BLaER1 treated with 17β-estradiol and CSF1 and Interleukin-3, amounts not matched to agents 10 nM and 100 nM (cell line): ENCODE data around the gene GTPBP4.

Source experiments
- H3K27ac ChIP-seq, 11 experiments: shearing (Covaris generic); formaldehyde crosslinking; 2 replicates each; pipeline ENCODE4 v1.8.1; 2022
- H3K27me3 ChIP-seq, 11 experiments: shearing (Covaris generic); formaldehyde crosslinking; 2 replicates each; pipeline ENCODE4 v1.8.1; 2022
- H3K36me3 ChIP-seq, 11 experiments: shearing (Covaris generic); formaldehyde crosslinking; 2 replicates each; pipeline ENCODE4 v1.8.1; 2022
- H3K4me1 ChIP-seq, 10 experiments: shearing (Covaris generic); formaldehyde crosslinking; 2 replicates each; pipeline ENCODE4 v1.8.1; 2022
- H3K4me2 ChIP-seq, 11 experiments: shearing (Covaris generic); formaldehyde crosslinking; 2 replicates each; pipeline ENCODE4 v1.8.1; 2022
- H3K4me3 ChIP-seq, 10 experiments: shearing (Covaris generic); formaldehyde crosslinking; 2 replicates each; pipeline ENCODE4 v1.8.1; 2022
- H3K9ac ChIP-seq, 11 experiments: shearing (Covaris generic); formaldehyde crosslinking; 2 replicates each; pipeline ENCODE4 v1.8.1; 2022
- H3K9me3 ChIP-seq, 11 experiments: shearing (Covaris generic); formaldehyde crosslinking; replicated peaks in 1 of 11; 2 replicates each; pipeline ENCODE4 v1.8.1; 2022
- H4K20me1 ChIP-seq, 11 experiments: shearing (Covaris generic); formaldehyde crosslinking; 2 replicates each; pipeline ENCODE4 v1.8.1; 2022
- Cebpa-rat ChIP-seq, 11 experiments: shearing (Covaris generic); IDR thresholded peaks; 2 replicates each; pipeline ENCODE4 v1.8.1; 2022

The GTPBP4 gene

GRCh38 chr10:964321-964987 is 23.8 kb upstream of the GTPBP4 start:
- Histone ChIP-seq H4K20me1 (no peaks in the 10 kb centered on the region), H3K27me3 (no peaks in the 10 kb centered on the region), H3K27ac (no peak overlapping the region), H3K9ac (no peak overlapping the region), H3K9me3 (no peaks in the 10 kb centered on the region), H3K4me2 (no peak overlapping the region), H3K4me1 (peaks cover 0 to 10% (median under 1%) of the 10 kb centered on the region in 10 experiments; a peak in 7 of 20 replicates), H3K36me3 (no peaks in the 10 kb centered on the region), H3K4me3 (no peak overlapping the region)
- TF ChIP-seq Cebpa-rat (IDR thresholded peaks at IDR 0.05), result no peak

- H3K4me2 ChIP-seq, result no peak overlapping the region
- no peak for TF ChIP-seq Cebpa-rat (IDR thresholded peaks at IDR 0.05)
- H3K27me3 ChIP-seq, result no peaks in the 10 kb centered on the region
- H3K36me3 ChIP-seq, result no peaks in the 10 kb centered on the region
- H3K4me3 ChIP-seq, result no peak overlapping the region
- no peak overlapping the region for H3K9ac ChIP-seq
- H3K4me1 ChIP-seq, result peaks cover 0 to 15% (median 5%) of the 10 kb centered on the region in 10 experiments; a peak in 11 of 20 replicates
- no peaks in the 10 kb centered on the region for H4K20me1 ChIP-seq
- H3K27ac ChIP-seq, result no peak overlapping the region
- H3K9me3 ChIP-seq, result no peaks in the 10 kb centered on the region
Measured at GRCh38 chr10:964988-965417, 23.2 kb upstream of the GTPBP4 start.

GRCh38 chr10:966466-967235 is 21.6 kb upstream of the GTPBP4 start:
- no peaks in the 10 kb centered on the region for H4K20me1 ChIP-seq
- H3K36me3 ChIP-seq, result no peaks in the 10 kb centered on the region
- no peaks in the 10 kb centered on the region for H3K27me3 ChIP-seq
- no peak for TF ChIP-seq Cebpa-rat (IDR thresholded peaks at IDR 0.05)
- no peak overlapping the region for H3K27ac ChIP-seq
- H3K9me3 ChIP-seq, result no peaks in the 10 kb centered on the region
- H3K4me2 ChIP-seq, result no peak overlapping the region
- no peak overlapping the region for H3K9ac ChIP-seq
- no peak overlapping the region for H3K4me3 ChIP-seq
- peaks cover 0 to 32% (median 21%) of the 10 kb centered on the region in 10 experiments; a peak in 15 of 20 replicates for H3K4me1 ChIP-seq

GRCh38 chr10:968546-969199 is 19.6 kb upstream of the GTPBP4 start:
- no peaks in the 10 kb centered on the region for H4K20me1 ChIP-seq
- H3K27me3 ChIP-seq, result no peaks in the 10 kb centered on the region
- TF ChIP-seq Cebpa-rat (IDR thresholded peaks at IDR 0.05), result no peak
- peaks cover 1 to 52% (median 41%) of the 10 kb centered on the region in 10 experiments; a peak in 19 of 20 replicates for H3K4me1 ChIP-seq
- H3K27ac ChIP-seq, result no peak overlapping the region
- H3K9ac ChIP-seq, result no peak overlapping the region
- no peaks in the 10 kb centered on the region for H3K36me3 ChIP-seq
- H3K9me3 ChIP-seq, result peaks cover 0 to 3% (median 0%) of the 10 kb centered on the region in 11 experiments; a peak in 1 of 22 replicates
- H3K4me3 ChIP-seq, result no peak overlapping the region
- peak overlapping the region in 3 of 11 experiments; percentile 21 to 82 (median 27); a peak in 1 of 22 replicates for H3K4me2 ChIP-seq

- H3K9me3 ChIP-seq, result peaks cover 0 to 3% (median 0%) of the 10 kb centered on the region in 11 experiments; a peak in 1 of 22 replicates
- 0 out of 22 replicates have a peak overlapping the region, but pooled peaks of 1 of the 11 experiments have one; percentile 59 for H3K27ac ChIP-seq
- TF ChIP-seq Cebpa-rat (IDR thresholded peaks at IDR 0.05), result peak in 3 of 11 experiments; percentile 25 to 62 (median 41); a peak in 5 of 22 replicates
- no peak overlapping the region for H3K4me3 ChIP-seq
- no peaks in the 10 kb centered on the region for H3K27me3 ChIP-seq
- H4K20me1 ChIP-seq, result no peaks in the 10 kb centered on the region
- H3K4me2 ChIP-seq, result peak overlapping the region in 6 of 11 experiments; percentile 78 to 86 (median 83); a peak in 11 of 22 replicates
- no peak overlapping the region for H3K9ac ChIP-seq
- H3K36me3 ChIP-seq, result no peaks in the 10 kb centered on the region
- H3K4me1 ChIP-seq, result peaks cover 10 to 62% (median 51%) of the 10 kb centered on the region in 10 experiments
Measured at GRCh38 chr10:969473-970150, 18.6 kb upstream of the GTPBP4 start.

- no peaks in the 10 kb centered on the region for H3K36me3 ChIP-seq
- peak overlapping the region in 7 of 11 experiments; percentile 10 to 65 (median 59); a peak in 11 of 22 replicates for H3K27ac ChIP-seq
- no peaks in the 10 kb centered on the region for H3K27me3 ChIP-seq
- H3K4me1 ChIP-seq, result peaks cover 20 to 71% (median 60%) of the 10 kb centered on the region in 10 experiments
- peak overlapping the region in 3 of 10 experiments; percentile 6 to 21 (median 14); a peak in 3 of 20 replicates for H3K4me3 ChIP-seq
- H4K20me1 ChIP-seq, result no peaks in the 10 kb centered on the region
- peak overlapping the region in 10 of 11 experiments; percentile 15 to 89 (median 82); a peak in 19 of 22 replicates for H3K4me2 ChIP-seq
- peak overlapping the region in 6 of 11 experiments; percentile 4 to 54 (median 29); a peak in 7 of 22 replicates for H3K9ac ChIP-seq
- TF ChIP-seq Cebpa-rat (IDR thresholded peaks at IDR 0.05), result no peak
- H3K9me3 ChIP-seq, result peaks cover 0 to 3% (median 0%) of the 10 kb centered on the region in 11 experiments; a peak in 1 of 22 replicates
Measured at GRCh38 chr10:970311-971149, 17.7 kb upstream of the GTPBP4 start.

GRCh38 chr10:971150-971542 is 17.1 kb upstream of the GTPBP4 start:
- peak overlapping the region in 6 of 11 experiments; percentile 15 to 54 (median 29); a peak in 7 of 22 replicates for H3K9ac ChIP-seq
- H3K27ac ChIP-seq, result peak overlapping the region in 8 of 11 experiments; percentile 16 to 65 (median 55); a peak in 12 of 22 replicates
- no peaks in the 10 kb centered on the region for H4K20me1 ChIP-seq
- H3K4me3 ChIP-seq, result peak overlapping the region in 3 of 10 experiments; percentile 6 to 21 (median 14); a peak in 3 of 20 replicates
- H3K36me3 ChIP-seq, result peaks cover 0 to under 1% (median 0%) of the 10 kb centered on the region in 11 experiments; a peak in 3 of 22 replicates
- TF ChIP-seq Cebpa-rat (IDR thresholded peaks at IDR 0.05), result peak in 9 of 11 experiments; percentile 21 to 91 (median 75); a peak in 14 of 22 replicates
- peaks cover 21 to 72% (median 61%) of the 10 kb centered on the region in 10 experiments for H3K4me1 ChIP-seq
- H3K4me2 ChIP-seq, result peak overlapping the region in 10 of 11 experiments; percentile 15 to 89 (median 82); a peak in 19 of 22 replicates
- H3K9me3 ChIP-seq, result peaks cover 0 to 5% (median under 1%) of the 10 kb centered on the region in 11 experiments; a peak in 6 of 22 replicates
- no peaks in the 10 kb centered on the region for H3K27me3 ChIP-seq
